Endothelial cell of umbilical vein (primary cell): ENCODE data around the gene WDPCP. TPM values are rescaled to one million over a fixed set of nuclear protein-coding genes. Genes with fewer than 3 reads are reported as not detected.

Experiments
- BruUV-seq: library from RNA; stranded (reverse); fragments of 400-500 nt; replicated peaks from 2 replicates; lab custom pipeline; 2021; lab: Mats Ljungman, UMichigan
- CTCF ChIA-PET: fragments of 300-600, 350-600 bp; sonication (Branson Sonifier 250); formaldehyde crosslinking; loops from one replicate; lab custom pipeline; 2021; ENCODE audit warnings: antibody characterized with exemption, inconsistent platforms; lab: Charles Lee
- POLR2A ChIA-PET: fragments of 300-600, 350-600 bp; sonication (Branson Sonifier 250); formaldehyde crosslinking; loops from one replicate; lab custom pipeline; 2021; ENCODE audit warnings: antibody characterized with exemption, inconsistent platforms; lab: Charles Lee
- DNase-seq: peaks from one replicate; pipeline ENCODE4 v3.0.0-alpha.2; 2011; ENCODE audit warnings: low read depth, low spot score
- FAIRE-seq: peaks from 2 replicates; lab custom pipeline; 2011; peaks lifted over from hg19 to GRCh38; lab: Jason Lieb, UNC
- H2AFZ ChIP-seq: 2 replicates; pipeline ENCODE4 v1.6.0; 2012; ENCODE audit warnings: low read depth, low read length, control low read depth, inconsistent platforms
- H3K27ac ChIP-seq: 2 replicates; pipeline ENCODE4 v1.5.1; 2011; ENCODE audit warnings: low read depth, mild to moderate bottlenecking, control low read depth, low read length, moderate library complexity; ENCODE audit not compliant: insufficient read depth
- H3K27me3 ChIP-seq, 2 experiments: 2 replicates each; pipeline versions ENCODE4 v1.6.0 to v1.6.1; 2011; ENCODE audit warnings: low read length in 2 of 2, mixed read lengths in 1 of 2; ENCODE audit not compliant: control insufficient read depth in 2 of 2, insufficient read depth in 2 of 2
- H3K36me3 ChIP-seq, 2 experiments: 2 replicates in 1 of 2; 3 replicates in 1 of 2; pipeline ENCODE4 v1.5.1; 2011; ENCODE audit warnings: low read length in 2 of 2, mild to moderate bottlenecking in 1 of 2, moderate library complexity in 1 of 2; ENCODE audit not compliant: control insufficient read depth in 2 of 2, insufficient read depth in 2 of 2; ENCODE audit errors: extremely low read depth in 1 of 2
- H3K4me1 ChIP-seq: 3 replicates; pipeline ENCODE4 v1.5.1; 2011; ENCODE audit warnings: mild to moderate bottlenecking, low read length; ENCODE audit not compliant: control insufficient read depth, insufficient read depth; ENCODE audit errors: extremely low read depth
- H3K4me2 ChIP-seq: 2 replicates; pipeline ENCODE4 v1.6.1; 2011; ENCODE audit warnings: low read length, control low read depth, mixed read lengths; ENCODE audit not compliant: insufficient read depth
- H3K4me3 ChIP-seq, 3 experiments: fragments of 200-600 bp in 1 of 3; sonication (generic), shearing (Covaris generic) in 1 of 3; replicated peaks in 1 of 3; 2 replicates each; pipeline ENCODE4 v1.5.1; 2011 to 2016; ENCODE audit warnings: control low read depth in 3 of 3, low read length in 3 of 3, mild to moderate bottlenecking in 2 of 3, inconsistent platforms in 1 of 3, low read depth in 1 of 3, moderate library complexity in 1 of 3; ENCODE audit not compliant: insufficient read depth in 1 of 3
- H3K79me2 ChIP-seq: 2 replicates; pipeline ENCODE4 v1.6.0; 2012; ENCODE audit warnings: low read length, inconsistent platforms; ENCODE audit not compliant: control insufficient read depth, insufficient read depth
- H3K9ac ChIP-seq: replicated peaks from 2 replicates; pipeline ENCODE3; 2011; ENCODE audit warnings: low read length, control low read depth; ENCODE audit not compliant: insufficient read depth; ENCODE audit errors: extremely low read depth
- H3K9me1 ChIP-seq: replicated peaks from 3 replicates; pipeline ENCODE4 v1.6.0; 2011; ENCODE audit warnings: mild to moderate bottlenecking, low read length; ENCODE audit not compliant: control insufficient read depth, insufficient read depth; ENCODE audit errors: extremely low read depth
- H3K9me3 ChIP-seq: replicated peaks from 2 replicates; pipeline ENCODE4 v1.5.1; 2012; ENCODE audit warnings: low read length, inconsistent platforms; ENCODE audit not compliant: control insufficient read depth, insufficient read depth
- H4K20me1 ChIP-seq: replicated peaks from 2 replicates; pipeline ENCODE3; 2011; ENCODE audit warnings: mild to moderate bottlenecking, low read length; ENCODE audit not compliant: control insufficient read depth, insufficient read depth; ENCODE audit errors: extremely low read depth
- CTCF ChIP-seq, 2 donors: IDR thresholded peaks; 1 replicate in 1 of 2; 2 replicates in 1 of 2; pipeline ENCODE4 v1.5.1; 2011; ENCODE audit warnings: low read length in 2 of 2, mild to moderate bottlenecking in 2 of 2, moderate library complexity in 2 of 2, control low read depth in 1 of 2, inconsistent platforms in 1 of 2, low read depth in 1 of 2; ENCODE audit not compliant: insufficient read depth in 1 of 2; ENCODE audit errors: extremely low read depth in 1 of 2
- EZH2 ChIP-seq: IDR thresholded peaks from 2 replicates; pipeline ENCODE4 v1.6.1; 2012; ENCODE audit warnings: borderline replicate concordance, low read depth, mild to moderate bottlenecking, moderate library complexity, low read length, inconsistent platforms; ENCODE audit not compliant: severe bottlenecking
- FOS ChIP-seq: IDR thresholded peaks from 2 replicates; pipeline ENCODE4 v1.6.1; 2011; ENCODE audit warnings: mild to moderate bottlenecking, low read length, moderate library complexity, borderline replicate concordance; ENCODE audit not compliant: insufficient read depth
- GATA2 ChIP-seq: IDR thresholded peaks from 2 replicates; pipeline ENCODE4 v1.7.0; 2011; ENCODE audit warnings: low read depth, mild to moderate bottlenecking, moderate library complexity, mixed read lengths, low read length; ENCODE audit not compliant: insufficient read length, insufficient read depth
- JUN ChIP-seq: IDR thresholded peaks from 2 replicates; pipeline ENCODE4 v1.6.1; 2011; ENCODE audit warnings: borderline replicate concordance, low read depth; ENCODE audit not compliant: insufficient read length, insufficient read depth
- MAX ChIP-seq: IDR thresholded peaks from 2 replicates; pipeline ENCODE4 v1.6.1; 2011; ENCODE audit not compliant: insufficient read depth, insufficient read length
- MYC ChIP-seq: IDR thresholded peaks from one replicate; pipeline ENCODE4 v1.6.1; 2011; ENCODE audit warnings: mild to moderate bottlenecking, low read depth, low read length
- POLR2A ChIP-seq: IDR thresholded peaks from 2 replicates; pipeline ENCODE4 v1.6.1; 2012; ENCODE audit warnings: low read depth, mild to moderate bottlenecking, control low read depth, low read length
- POLR2AphosphoS5 ChIP-seq: IDR thresholded peaks from 2 replicates; pipeline ENCODE4 v1.6.1; 2012; ENCODE audit warnings: low read depth, mild to moderate bottlenecking, control low read depth, low read length, moderate library complexity; ENCODE audit not compliant: insufficient read depth
- dilution Hi-C: fragments of 300-500 bp; cut with MboI; formaldehyde crosslinking; loops from one replicate; pipeline ENCODE4 v1.15.0; 2019; ENCODE audit warnings: low sequenced_read_pairs; ENCODE audit not compliant: extremely low pct_ligation_motif_present
- intact Hi-C: fragments of 100-400 bp; cut with micrococcal nuclease; formaldehyde crosslinking; loops from one replicate; pipeline ENCODE4 v1.10.0; 2022
- polyA plus RNA-seq, 4 experiments: library from polyadenylated mRNA; depleted of rRNA in 3 of 4; stranded (reverse) in 3 of 4; unstranded in 1 of 4; fragments of >200 nt; gene quantifications; 2 replicates each; pipeline versions ENCODE4 v1.2.1 to v1.2.3, GENCODE V29; 2011 to 2012; ENCODE audit warnings: missing spikeins in 1 of 4
- total RNA-seq: library from RNA; stranded (reverse); gene quantifications from 2 replicates; pipeline ENCODE4 v1.2.3, GENCODE V29; 2021

WDPCP gene
- total and polyA plus RNA-seq, 2 donors (not counting 3 experiments of a cell fraction or from before 2014, with no cell fraction given), result 4.0 to 8.8 TPM

- dilution Hi-C loops (no loop called here), intact Hi-C loops (no loop called here)
- Histone ChIP-seq H3K9ac (no peak overlapping the region), H3K36me3 (no peaks in the 10 kb centered on the region), H3K79me2 (no peaks in the 10 kb centered on the region), H2AFZ (no peak overlapping the region), H3K4me3 (no peak overlapping the region), H3K4me2 (no peak overlapping the region), H3K9me3 (no peaks in the 10 kb centered on the region), H4K20me1 (no peaks in the 10 kb centered on the region), H3K4me1 (no peaks in the 10 kb centered on the region), H3K27ac (no peak overlapping the region), H3K27me3 (no peaks in the 10 kb centered on the region), H3K9me1 (no peaks in the 10 kb centered on the region)
- FAIRE-seq (no peak), DNase-seq (no peak)
- POLR2A ChIA-PET, result no interaction called here
- TF ChIP-seq MYC, result no peak
- TF ChIP-seq CTCF (IDR thresholded peaks at IDR 0.05; ENCODE audit: extremely low read depth in 1 of 2, insufficient read depth in 1 of 2, low read depth in 1 of 2, low read length in 2 of 2), result no peak
- TF ChIP-seq POLR2A, result no peak
- no peak for TF ChIP-seq MAX
- no peak for TF ChIP-seq POLR2AphosphoS5
- no peak for TF ChIP-seq GATA2
- TF ChIP-seq EZH2, result no peak
- no peak for TF ChIP-seq FOS
- TF ChIP-seq JUN, result no peak
- no TSS peak for BruUV-seq
- CTCF ChIA-PET, result no interaction called here
Measured at GRCh38 chr2:63372549-63372948, 215.7 kb downstream of the WDPCP start.
